ENCODE measurements around the gene TMPRSS9. TPM values are rescaled to one million over a fixed set of nuclear protein-coding genes. Genes with fewer than 3 reads are reported as not detected.
A peak's percentile ranks its signal among the peaks of the same experiment; 100 is the strongest.

TMPRSS9 gene
- polyA plus RNA-seq, 3 donors: 0.12 to 0.30 TPM; not detected in 1

DNA sequence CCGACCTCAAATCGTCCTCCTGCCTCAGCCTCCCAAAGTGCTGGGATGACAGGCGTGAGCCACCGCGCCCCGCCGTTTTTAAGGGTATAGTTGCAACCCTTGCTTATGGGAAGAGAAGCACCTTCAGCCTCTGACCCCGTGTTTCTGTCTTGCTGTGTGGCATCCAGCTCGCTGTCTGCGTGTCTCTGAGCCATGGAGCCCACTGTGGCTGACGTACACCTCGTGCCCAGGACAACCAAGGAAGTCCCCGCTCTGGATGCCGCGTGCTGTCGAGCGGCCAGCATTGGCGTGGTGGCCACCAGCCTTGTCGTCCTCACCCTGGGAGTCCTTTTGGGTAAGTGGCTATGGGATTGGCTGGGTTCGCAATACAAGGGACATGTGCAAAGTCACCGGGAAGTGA, 29.5 kb downstream of the TMPRSS9 start:
- Mint-ChIP-seq H3K36me3 (peaks cover 0 to 4% of the 10 kb centered on the region in 2 donors), H3K27ac (no peak overlapping the region), H3K27me3 (ENCODE audit: low read depth in 3 of 3) (peaks cover 5 to 7% (median 7%) of the 10 kb centered on the region in 3 donors), H3K4me3 (no peak overlapping the region), H3K9me3 (peaks cover 0 to 8% (median 4%) of the 10 kb centered on the region in 7 donors), H3K4me1 (peaks cover 21% of the 10 kb centered on the region)
- Histone ChIP-seq H3K9ac (ENCODE audit: insufficient read depth, low read length, poor library complexity, severe bottlenecking) (no peak overlapping the region), H3K27ac (ENCODE audit: low read depth in 1 of 2, low read length in 2 of 2) (no peak overlapping the region), H3K36me3 (replicated peaks in 1 of 2; ENCODE audit: control insufficient read depth in 1 of 2, insufficient read depth in 2 of 2, low read length in 2 of 2) (no peaks in the 10 kb centered on the region), H3K4me2 (replicated peaks; ENCODE audit: extremely low read depth, low read length, poor library complexity, severe bottlenecking) (no peak overlapping the region), H3K79me2 (ENCODE audit: insufficient read depth, low read length) (no peaks in the 10 kb centered on the region), H3K9me3 (replicated peaks in 1 of 2; ENCODE audit: control insufficient read depth in 1 of 2, insufficient read depth in 1 of 2, low read length in 2 of 2) (peaks cover 0 to 4% of the 10 kb centered on the region in 2 donors), H3K27me3 (ENCODE audit: control insufficient read depth in 2 of 2, insufficient read depth in 2 of 2, low read length in 2 of 2) (no peaks in the 10 kb centered on the region), H3K4me3 (replicated peaks in 1 of 3; ENCODE audit: low read depth in 2 of 3, low read length in 3 of 3) (no peak overlapping the region), H4K20me1 (ENCODE audit: insufficient read depth, low read length) (no peaks in the 10 kb centered on the region), H2AFZ (ENCODE audit: insufficient read depth, low read depth, low read length, poor library complexity, severe bottlenecking) (no peak overlapping the region), H3K4me1 (ENCODE audit: control insufficient read depth in 1 of 2, insufficient read depth in 2 of 2, low read length in 2 of 2) (peaks cover 14 to 17% of the 10 kb centered on the region in 2 donors)
- DNase-seq: no peak
- intact Hi-C loops (cut with micrococcal nuclease): no loop called here
- TF ChIP-seq CTCF (IDR thresholded peaks at IDR 0.05): no peak
- 89% methylated on average over 18 of the region's 21 CpGs for WGBS (ENCODE audit: insufficient coverage)

DNA sequence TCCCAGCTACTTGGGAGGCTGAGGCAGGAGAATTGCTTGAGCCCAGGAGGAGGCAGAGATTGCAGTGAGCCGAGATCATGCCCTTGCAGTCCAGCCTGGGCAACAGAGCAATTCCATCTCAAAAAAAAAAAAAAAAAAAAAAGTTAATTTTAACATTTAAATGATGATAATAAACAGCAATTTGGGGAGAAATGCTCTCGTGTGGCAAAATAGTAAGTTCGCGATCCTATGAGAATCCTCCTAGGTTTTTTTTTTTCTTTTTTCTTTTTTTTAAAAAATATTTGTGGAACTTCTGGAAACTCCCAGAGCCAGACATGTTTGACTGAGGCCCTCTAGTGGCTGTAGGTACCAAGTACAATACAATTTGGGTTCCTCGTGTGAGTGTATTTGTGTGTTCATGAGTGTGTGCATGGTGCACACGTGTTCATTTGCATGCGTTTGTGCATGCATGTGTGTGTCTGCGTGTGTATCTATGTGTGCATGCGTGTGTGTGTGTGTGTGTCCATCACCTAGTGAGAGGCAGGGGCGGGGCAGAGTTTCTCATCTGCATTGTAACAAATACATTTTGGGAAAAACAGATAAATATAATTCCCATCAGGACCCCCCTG, 31.2 kb downstream of the TMPRSS9 start:
- H3K4me3 Mint-ChIP-seq: no peak overlapping the region
- peaks cover 0 to 4% of the 10 kb centered on the region in 2 donors for H3K36me3 Mint-ChIP-seq
- Histone ChIP-seq H3K36me3 (replicated peaks in 1 of 2; ENCODE audit: control insufficient read depth in 1 of 2, insufficient read depth in 2 of 2, low read length in 2 of 2) (no peaks in the 10 kb centered on the region), H3K4me2 (replicated peaks; ENCODE audit: extremely low read depth, low read length, poor library complexity, severe bottlenecking) (no peak overlapping the region), H3K27me3 (ENCODE audit: control insufficient read depth in 2 of 2, insufficient read depth in 2 of 2, low read length in 2 of 2) (no peaks in the 10 kb centered on the region), H3K4me1 (ENCODE audit: control insufficient read depth in 1 of 2, insufficient read depth in 2 of 2, low read length in 2 of 2) (peaks cover 18 to 27% of the 10 kb centered on the region in 2 donors), H3K4me3 (replicated peaks in 1 of 3; ENCODE audit: low read depth in 2 of 3, low read length in 3 of 3) (no peak overlapping the region), H3K9ac (ENCODE audit: insufficient read depth, low read length, poor library complexity, severe bottlenecking) (no peak overlapping the region), H2AFZ (ENCODE audit: insufficient read depth, low read depth, low read length, poor library complexity, severe bottlenecking) (no peak overlapping the region), H3K27ac (ENCODE audit: low read depth in 1 of 2, low read length in 2 of 2) (no peak overlapping the region), H3K79me2 (ENCODE audit: insufficient read depth, low read length) (no peaks in the 10 kb centered on the region), H3K9me3 (replicated peaks in 1 of 2; ENCODE audit: control insufficient read depth in 1 of 2, insufficient read depth in 1 of 2, low read length in 2 of 2) (peaks cover 0 to 4% of the 10 kb centered on the region in 2 donors), H4K20me1 (ENCODE audit: insufficient read depth, low read length) (no peaks in the 10 kb centered on the region)
- DNase-seq: peak; percentile 49 to 82 (median 71)
- intact Hi-C loops (cut with micrococcal nuclease): loop anchor here in 1 of 2 donors (5.0 to 10.0 kb wide), 2 partner anchors 64 to 106 kb away; partner anchors contain the start of genes LSM7, PEAK3 and SPPL2B
- H3K27me3 Mint-ChIP-seq (ENCODE audit: low read depth in 3 of 3): peaks cover 5 to 7% (median 7%) of the 10 kb centered on the region in 3 donors
- peaks cover 0 to 8% (median 4%) of the 10 kb centered on the region in 7 donors for H3K9me3 Mint-ChIP-seq
- 0% methylated on average over 3 of the region's 10 CpGs for WGBS (ENCODE audit: insufficient coverage)
- H3K4me1 Mint-ChIP-seq: peaks cover 29% of the 10 kb centered on the region
- TF ChIP-seq CTCF (IDR thresholded peaks at IDR 0.05): peak; percentile 86
- H3K27ac Mint-ChIP-seq: no peak overlapping the region
